ENCODE measurements around the gene ELF5.

Gene ELF5

DNA sequence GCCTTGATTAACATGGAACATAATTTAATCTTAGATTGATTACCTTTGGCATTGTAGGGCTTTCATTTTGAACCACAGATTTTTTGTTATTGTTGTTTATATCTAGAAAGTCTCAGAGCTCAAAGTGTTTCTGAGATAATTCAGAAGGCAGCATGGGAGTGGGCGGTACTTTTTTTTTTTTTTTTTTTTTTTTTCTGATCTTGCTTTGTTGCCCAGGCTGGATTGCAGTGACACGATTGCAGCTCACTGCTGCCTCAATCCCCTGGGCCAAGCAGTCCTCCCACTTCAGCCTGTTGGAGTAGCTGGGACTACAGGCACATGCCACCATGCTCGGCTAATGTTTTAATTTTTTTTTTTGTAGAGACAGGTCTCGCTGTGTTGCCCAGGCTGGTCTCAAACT, 53.3 kb downstream of the ELF5 start:
- peaks cover 70% of the 10 kb centered on the region for H3K36me3 Mint-ChIP-seq
- H3K4me3 Mint-ChIP-seq, result no peak overlapping the region
- no peak for ATAC-seq
- H3K4me1 Mint-ChIP-seq, result peaks cover 7% of the 10 kb centered on the region
- no peaks in the 10 kb centered on the region for H3K9me3 Mint-ChIP-seq
- no peak overlapping the region for H3K27ac Mint-ChIP-seq
- H3K27me3 Mint-ChIP-seq, result no peaks in the 10 kb centered on the region

DNA sequence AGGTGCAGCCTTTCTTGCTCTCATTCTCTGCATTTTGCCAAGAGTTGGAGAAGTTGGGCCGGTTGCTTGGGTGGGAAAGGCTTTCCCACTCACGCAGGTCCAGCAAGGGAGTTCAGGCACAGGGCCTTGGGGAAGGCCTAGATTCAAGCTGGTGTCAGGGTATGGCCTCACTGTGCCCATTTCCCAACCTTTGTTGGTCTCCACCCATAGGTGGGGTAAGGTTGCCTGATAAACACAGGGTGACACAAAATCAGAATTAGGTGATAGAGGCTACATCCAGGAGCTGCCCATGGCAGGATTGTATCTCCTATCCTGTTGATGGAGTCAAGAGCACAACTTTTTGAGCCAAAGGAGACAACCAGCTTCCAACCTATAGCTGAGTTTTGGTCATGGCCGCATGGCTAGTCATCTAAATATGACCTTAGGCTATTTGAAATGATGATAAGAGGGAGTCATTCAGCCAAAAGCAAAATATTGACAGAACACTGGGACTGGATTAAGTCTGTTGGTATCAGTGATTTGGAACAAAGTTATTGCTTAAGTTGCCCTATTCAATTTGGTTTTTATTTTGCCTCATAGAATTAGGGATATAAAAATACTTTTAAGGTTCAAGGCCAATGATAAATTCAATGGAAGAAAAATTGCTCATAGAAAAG, 54.0 kb downstream of the ELF5 start:
- Mint-ChIP-seq H3K27ac (no peak overlapping the region), H3K9me3 (no peaks in the 10 kb centered on the region), H3K4me3 (no peak overlapping the region), H3K4me1 (peaks cover 4% of the 10 kb centered on the region), H3K27me3 (no peaks in the 10 kb centered on the region), H3K36me3 (peaks cover 70% of the 10 kb centered on the region)
- ATAC-seq, result no peak

DNA sequence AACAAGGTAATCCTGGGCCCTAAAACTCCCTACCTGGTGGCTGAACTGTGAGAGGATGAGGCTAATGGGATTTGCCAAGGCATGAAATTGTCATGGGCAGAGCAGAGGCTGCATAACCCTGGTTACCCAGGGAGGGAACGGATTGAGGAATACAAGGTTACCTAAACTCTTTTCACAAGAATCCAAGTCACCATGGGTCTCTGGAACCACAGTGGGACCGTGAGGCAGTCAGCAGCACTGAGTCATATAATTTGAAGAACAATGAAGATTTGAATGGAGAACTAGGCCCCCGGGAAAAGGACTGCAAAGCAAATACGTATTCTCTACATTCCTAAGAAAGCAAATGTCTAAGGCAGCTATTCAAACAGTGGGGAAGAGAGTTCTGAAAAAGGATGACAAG, 55.1 kb downstream of the ELF5 start:
- Mint-ChIP-seq H3K9me3 (no peaks in the 10 kb centered on the region), H3K4me1 (no peaks in the 10 kb centered on the region), H3K27me3 (no peaks in the 10 kb centered on the region), H3K27ac (no peak overlapping the region), H3K4me3 (no peak overlapping the region), H3K36me3 (peaks cover 70% of the 10 kb centered on the region)
- ATAC-seq, result no peak

DNA sequence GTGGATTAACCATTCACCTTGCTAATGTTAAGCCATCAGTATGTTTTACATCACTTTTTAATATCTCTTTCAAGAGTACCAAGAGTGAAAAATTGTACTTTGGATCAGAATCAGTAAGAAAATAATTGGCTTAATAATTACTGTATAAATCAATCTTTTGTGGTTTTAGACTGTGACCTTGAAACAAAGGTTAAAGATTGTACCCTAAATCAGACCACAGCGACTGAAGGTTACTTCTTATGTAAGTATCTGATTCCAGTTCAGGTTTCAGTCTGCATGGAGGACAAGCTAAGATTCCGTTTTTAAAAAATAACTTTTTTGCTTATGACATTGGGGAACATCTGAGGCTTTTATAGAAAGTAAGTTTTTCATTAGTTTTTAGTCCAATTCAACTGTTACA, 56.0 kb downstream of the ELF5 start:
- Mint-ChIP-seq H3K36me3 (peaks cover 68% of the 10 kb centered on the region), H3K4me3 (no peak overlapping the region), H3K27ac (no peak overlapping the region), H3K4me1 (no peaks in the 10 kb centered on the region), H3K27me3 (no peaks in the 10 kb centered on the region), H3K9me3 (no peaks in the 10 kb centered on the region)
- ATAC-seq, result no peak

DNA sequence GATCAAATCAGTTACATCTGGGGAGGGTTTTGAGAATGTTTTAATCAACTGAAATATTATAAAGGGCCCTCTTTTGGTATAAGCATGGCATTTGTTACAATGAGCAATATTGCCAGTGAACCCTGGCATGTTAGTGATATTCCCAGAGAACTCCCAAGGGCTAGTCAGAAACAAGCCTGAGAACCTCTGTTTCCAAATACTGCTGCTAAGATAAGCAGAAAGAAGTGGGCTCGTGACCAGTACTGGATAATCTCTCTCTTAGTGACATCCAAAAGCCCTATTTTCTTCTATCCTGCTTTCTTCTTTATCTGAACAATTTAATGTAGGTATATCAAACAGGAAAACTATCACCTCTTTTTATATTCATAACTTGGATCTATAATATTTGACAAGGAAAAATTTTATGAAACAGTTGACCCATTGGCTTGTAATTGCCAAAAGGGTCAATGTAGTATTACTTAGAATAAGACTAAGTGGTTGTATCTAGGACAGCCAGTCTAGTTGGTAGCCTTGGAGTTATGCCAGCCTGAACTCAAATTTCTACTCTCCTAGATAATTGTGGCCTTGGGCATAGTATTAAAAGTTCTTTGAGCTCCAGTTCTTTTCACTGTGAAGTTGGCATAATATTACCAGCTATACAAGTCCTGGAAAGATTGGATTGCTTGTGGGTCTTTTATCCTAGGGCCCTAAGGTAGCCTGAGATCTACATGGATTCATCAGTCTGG, 59.1 kb downstream of the ELF5 start:
- Mint-ChIP-seq H3K9me3 (no peaks in the 10 kb centered on the region), H3K4me3 (no peak overlapping the region), H3K4me1 (peaks cover 6% of the 10 kb centered on the region), H3K36me3 (peaks cover 63% of the 10 kb centered on the region), H3K27ac (no peak overlapping the region), H3K27me3 (no peaks in the 10 kb centered on the region)
- ATAC-seq, result no peak

DNA sequence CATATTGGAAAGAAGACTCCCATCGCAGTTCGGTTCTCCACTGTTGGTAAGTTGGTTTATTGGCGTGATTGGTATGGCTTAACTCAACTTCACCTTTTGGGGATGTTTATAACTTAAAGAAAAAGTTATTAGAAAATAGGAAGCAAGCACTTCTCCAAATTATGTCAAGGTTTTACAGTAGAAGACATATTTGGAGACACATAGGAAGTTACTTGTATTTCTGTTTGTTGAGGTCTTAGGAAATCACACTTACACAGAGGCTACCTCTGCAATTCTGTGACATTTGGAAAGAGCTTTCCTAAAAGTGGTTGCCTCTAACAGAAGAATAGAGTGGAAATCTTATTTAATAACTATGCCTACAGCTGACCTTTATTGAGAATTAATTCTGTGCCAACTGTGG, 62.5 kb downstream of the ELF5 start:
- no peaks in the 10 kb centered on the region for H3K27me3 Mint-ChIP-seq
- H3K27ac Mint-ChIP-seq, result no peak overlapping the region
- H3K9me3 Mint-ChIP-seq, result no peaks in the 10 kb centered on the region
- H3K4me1 Mint-ChIP-seq, result peaks cover 37% of the 10 kb centered on the region
- no peak overlapping the region for H3K4me3 Mint-ChIP-seq
- H3K36me3 Mint-ChIP-seq, result peaks cover 52% of the 10 kb centered on the region
- no peak for ATAC-seq

DNA sequence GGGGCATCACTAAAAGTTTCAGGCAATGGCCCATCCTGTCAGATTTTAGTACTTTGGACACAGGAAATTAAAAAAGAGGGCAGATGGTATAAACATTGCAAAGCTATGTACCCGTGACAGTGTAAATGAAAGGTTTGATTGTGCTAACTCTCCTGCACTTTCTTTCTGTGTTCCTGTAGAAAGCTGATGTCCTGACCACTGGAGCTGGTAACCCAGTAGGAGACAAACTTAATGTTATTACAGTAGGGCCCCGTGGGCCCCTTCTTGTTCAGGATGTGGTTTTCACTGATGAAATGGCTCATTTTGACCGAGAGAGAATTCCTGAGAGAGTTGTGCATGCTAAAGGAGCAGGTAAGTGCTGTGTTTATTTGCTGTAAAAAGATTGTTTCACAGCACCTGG, 64.6 kb downstream of the ELF5 start:
- H3K9me3 Mint-ChIP-seq, result no peaks in the 10 kb centered on the region
- H3K27ac Mint-ChIP-seq, result peak overlapping the region; percentile 54
- no peak overlapping the region for H3K4me3 Mint-ChIP-seq
- H3K27me3 Mint-ChIP-seq, result no peaks in the 10 kb centered on the region
- ATAC-seq, result peak; percentile 45
- peaks cover 58% of the 10 kb centered on the region for H3K4me1 Mint-ChIP-seq
- H3K36me3 Mint-ChIP-seq, result peaks cover 39% of the 10 kb centered on the region

DNA sequence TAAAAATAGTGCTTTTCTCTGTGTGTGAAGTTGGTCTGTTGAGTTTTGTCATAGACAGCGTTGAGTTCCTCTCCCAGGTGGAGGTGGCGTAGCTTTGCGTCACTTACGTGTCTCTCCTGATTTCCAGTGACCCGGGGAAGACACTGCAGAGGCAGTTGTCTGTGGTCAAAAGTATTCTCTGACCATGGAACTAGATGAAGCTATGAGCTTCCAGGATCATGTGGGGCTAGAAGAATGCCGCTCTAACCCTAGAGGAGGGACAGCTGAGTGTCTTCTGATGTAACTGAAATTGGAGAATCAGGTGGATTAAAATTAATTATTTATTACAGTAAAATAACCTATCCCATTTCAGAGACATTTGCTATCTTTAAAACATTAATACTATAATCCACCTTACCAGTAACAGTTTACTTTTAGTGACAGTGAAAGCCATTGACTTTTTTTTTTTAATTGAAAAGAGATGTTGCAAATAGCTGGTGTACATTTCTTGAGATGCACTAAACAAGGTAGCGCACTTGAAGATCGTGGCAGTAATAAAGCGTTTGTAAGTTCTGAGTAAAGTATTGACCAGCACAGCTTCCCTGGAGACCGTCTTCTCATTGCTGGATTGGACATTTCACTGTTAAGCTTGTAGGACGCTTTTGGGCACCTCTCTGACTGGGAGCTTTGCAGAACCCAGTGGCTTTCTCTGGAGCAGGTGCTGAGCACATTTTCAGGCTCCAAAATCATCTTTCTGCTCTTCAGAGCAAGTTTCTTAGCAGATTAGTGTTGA, 65.2 kb downstream of the ELF5 start:
- Mint-ChIP-seq H3K27me3 (no peaks in the 10 kb centered on the region), H3K36me3 (peaks cover 33% of the 10 kb centered on the region), H3K27ac (peak overlapping the region; percentile 54), H3K4me1 (peaks cover 64% of the 10 kb centered on the region), H3K4me3 (no peak overlapping the region), H3K9me3 (no peaks in the 10 kb centered on the region)
- ATAC-seq, result no peak

DNA sequence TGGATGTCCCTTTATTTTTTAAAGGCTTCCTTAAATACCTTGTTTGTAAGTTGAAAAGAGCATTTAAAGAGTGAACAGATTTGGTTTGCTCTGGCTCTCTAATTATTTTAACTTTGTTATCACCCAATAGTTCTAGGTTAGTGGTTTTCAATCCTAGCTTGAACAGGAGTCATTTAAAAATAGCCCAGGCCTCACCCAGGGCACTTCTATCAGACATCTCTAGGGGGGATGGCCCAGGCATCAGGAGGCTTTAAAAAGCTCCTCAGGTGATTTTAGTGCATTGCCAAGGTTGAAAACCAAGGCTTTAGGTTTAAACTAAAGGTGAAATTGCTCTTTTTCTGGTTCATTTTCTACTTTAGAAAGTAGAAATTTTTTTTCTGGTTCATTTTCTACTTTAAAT, 66.5 kb downstream of the ELF5 start:
- H3K27me3 Mint-ChIP-seq, result no peaks in the 10 kb centered on the region
- peaks cover 29% of the 10 kb centered on the region for H3K36me3 Mint-ChIP-seq
- ATAC-seq, result no peak
- no peak overlapping the region for H3K4me3 Mint-ChIP-seq
- H3K27ac Mint-ChIP-seq, result no peak overlapping the region
- peaks cover 76% of the 10 kb centered on the region for H3K4me1 Mint-ChIP-seq
- H3K9me3 Mint-ChIP-seq, result no peaks in the 10 kb centered on the region

DNA sequence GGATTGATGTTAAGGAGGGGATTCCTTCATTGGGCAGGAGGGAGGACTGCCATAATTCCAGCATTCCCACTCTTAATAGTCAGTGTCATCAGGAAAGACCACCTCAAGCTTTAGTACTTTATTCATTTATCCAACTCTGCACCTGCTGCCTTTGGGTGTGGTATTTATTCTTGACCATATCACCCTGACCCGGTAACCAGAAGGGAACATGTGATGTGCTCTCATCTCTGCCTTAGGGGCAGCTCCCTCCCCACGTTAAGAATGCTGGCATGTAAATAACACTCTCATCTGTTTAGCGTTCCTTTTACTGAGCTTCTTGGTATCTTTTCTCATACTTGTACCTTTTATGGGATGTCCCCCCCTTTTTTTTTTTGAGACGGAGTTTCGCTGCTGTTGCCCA, 67.2 kb downstream of the ELF5 start:
- no peaks in the 10 kb centered on the region for H3K27me3 Mint-ChIP-seq
- peaks cover 27% of the 10 kb centered on the region for H3K36me3 Mint-ChIP-seq
- H3K4me3 Mint-ChIP-seq, result no peak overlapping the region
- ATAC-seq, result no peak
- no peak overlapping the region for H3K27ac Mint-ChIP-seq
- peaks cover 79% of the 10 kb centered on the region for H3K4me1 Mint-ChIP-seq
- no peaks in the 10 kb centered on the region for H3K9me3 Mint-ChIP-seq

DNA sequence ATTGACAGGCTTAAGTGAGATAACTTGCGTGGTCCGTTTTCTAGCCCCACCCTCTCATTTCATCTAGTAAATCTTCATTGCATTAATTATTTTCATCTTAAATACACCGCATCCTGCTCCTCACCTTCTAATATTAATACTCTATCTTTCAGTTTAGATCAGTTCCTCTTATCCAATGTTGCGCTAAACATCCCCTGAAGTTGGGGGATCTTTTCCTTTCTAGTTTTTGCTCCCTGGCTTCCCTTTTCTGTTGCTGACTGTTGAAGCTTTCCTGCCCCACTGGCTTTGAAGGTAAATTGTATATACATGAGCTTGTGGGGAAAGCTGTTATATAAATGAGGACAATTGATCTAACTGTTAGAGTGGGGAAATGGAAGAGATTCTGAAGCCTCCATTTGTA, 67.6 kb downstream of the ELF5 start:
- peaks cover 29% of the 10 kb centered on the region for H3K36me3 Mint-ChIP-seq
- H3K27ac Mint-ChIP-seq, result no peak overlapping the region
- H3K4me1 Mint-ChIP-seq, result peaks cover 83% of the 10 kb centered on the region
- no peak for ATAC-seq
- H3K9me3 Mint-ChIP-seq, result no peaks in the 10 kb centered on the region
- H3K4me3 Mint-ChIP-seq, result no peak overlapping the region
- no peaks in the 10 kb centered on the region for H3K27me3 Mint-ChIP-seq

DNA sequence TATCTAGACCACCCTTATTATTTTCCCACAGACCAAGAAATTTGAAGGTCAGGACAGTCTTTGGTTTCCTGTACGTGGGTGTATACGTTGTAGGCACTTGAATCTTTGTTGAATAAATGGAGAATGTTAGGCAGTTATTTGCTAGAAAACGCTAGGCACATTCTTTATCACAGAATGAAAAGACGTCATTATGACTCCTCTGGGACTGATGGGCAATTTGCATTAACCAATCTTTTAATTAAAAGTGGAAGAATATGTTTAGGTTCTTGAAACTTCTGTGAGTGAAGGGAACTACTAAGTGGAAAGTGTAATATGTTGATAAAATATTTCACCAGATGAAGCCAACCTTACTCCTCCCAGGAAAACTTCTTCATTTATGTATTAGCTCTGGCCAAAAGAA, 69.2 kb downstream of the ELF5 start:
- ATAC-seq, result no peak
- no peak overlapping the region for H3K27ac Mint-ChIP-seq
- peaks cover 17% of the 10 kb centered on the region for H3K36me3 Mint-ChIP-seq
- H3K27me3 Mint-ChIP-seq, result no peaks in the 10 kb centered on the region
- H3K4me1 Mint-ChIP-seq, result peaks cover 92% of the 10 kb centered on the region
- no peak overlapping the region for H3K4me3 Mint-ChIP-seq
- H3K9me3 Mint-ChIP-seq, result no peaks in the 10 kb centered on the region

DNA sequence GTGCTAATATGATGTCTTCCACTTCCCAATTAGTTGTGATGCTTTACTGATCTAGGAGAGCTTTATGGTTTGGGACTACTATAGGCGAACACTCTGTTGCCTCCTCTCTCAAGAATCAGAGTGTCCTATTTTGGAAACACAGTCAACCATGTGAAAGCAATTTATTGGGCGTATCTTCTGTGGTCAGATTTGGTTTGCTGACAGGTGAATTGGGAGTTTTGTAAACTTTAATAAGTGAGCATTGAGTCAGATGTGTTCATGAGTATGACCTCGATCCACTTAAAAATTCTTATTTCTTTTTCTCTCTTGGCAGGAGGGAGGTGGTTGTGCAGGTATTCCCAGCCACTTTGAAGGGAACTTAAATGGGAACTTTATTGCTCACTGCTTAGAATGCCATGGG, 70.5 kb downstream of the ELF5 start:
- Mint-ChIP-seq H3K27me3 (no peaks in the 10 kb centered on the region), H3K4me1 (peaks cover 81% of the 10 kb centered on the region), H3K4me3 (peak overlapping the region; percentile 2), H3K36me3 (peaks cover 17% of the 10 kb centered on the region), H3K9me3 (no peaks in the 10 kb centered on the region), H3K27ac (no peak overlapping the region)
- ATAC-seq, result no peak

DNA sequence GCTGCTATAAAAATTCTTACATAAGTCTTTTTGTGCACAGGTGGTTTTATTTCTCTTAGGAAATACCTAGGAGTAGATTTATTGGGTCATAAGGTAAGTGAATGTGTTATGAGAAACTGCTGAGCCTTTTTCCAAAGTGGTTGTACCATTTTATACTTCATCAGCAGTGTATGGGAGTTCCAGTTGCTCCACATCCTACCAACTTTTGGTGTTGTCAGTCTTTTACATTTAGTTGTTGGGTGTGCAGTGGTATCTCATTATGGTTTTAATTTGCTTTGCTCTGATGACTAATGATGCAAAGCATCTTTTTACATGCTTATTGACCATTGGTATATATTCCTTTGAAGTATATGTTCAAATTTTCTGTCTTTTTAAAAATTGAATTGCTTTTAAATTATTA, 71.8 kb downstream of the ELF5 start:
- H3K27ac Mint-ChIP-seq, result no peak overlapping the region
- H3K9me3 Mint-ChIP-seq, result no peaks in the 10 kb centered on the region
- H3K4me3 Mint-ChIP-seq, result no peak overlapping the region
- no peak for ATAC-seq
- peaks cover 11% of the 10 kb centered on the region for H3K36me3 Mint-ChIP-seq
- H3K4me1 Mint-ChIP-seq, result peaks cover 68% of the 10 kb centered on the region
- no peaks in the 10 kb centered on the region for H3K27me3 Mint-ChIP-seq

DNA sequence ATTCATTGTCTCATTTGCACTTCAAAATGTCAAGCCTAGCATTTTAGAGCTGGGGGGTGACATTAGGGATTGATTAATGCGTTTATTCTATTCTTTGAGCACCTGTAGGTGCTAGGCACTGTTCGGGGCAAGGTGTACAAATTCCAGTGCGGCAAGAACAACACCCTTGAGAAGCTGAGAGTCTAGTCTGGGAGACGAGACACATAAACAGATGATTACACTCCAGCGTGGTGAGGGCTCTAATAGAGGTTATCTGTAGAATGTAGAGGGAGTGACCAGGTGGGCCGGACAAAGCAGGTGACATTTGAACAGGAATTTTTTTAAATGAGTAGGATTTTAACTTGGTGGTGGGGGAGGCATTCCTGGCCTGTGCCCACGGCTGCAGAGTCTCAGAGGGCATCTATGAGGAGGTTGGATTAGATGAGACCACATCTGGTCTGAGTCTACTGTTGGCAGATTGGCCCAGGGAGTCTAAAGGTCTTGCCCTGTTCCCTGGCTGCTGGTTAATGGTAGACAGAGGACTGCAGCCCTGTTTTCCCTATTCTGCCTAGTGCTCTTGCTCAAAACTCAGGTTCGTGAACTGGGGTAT, 73.9 kb downstream of the ELF5 start:
- no peaks in the 10 kb centered on the region for H3K27me3 Mint-ChIP-seq
- H3K4me3 Mint-ChIP-seq, result peak overlapping the region; percentile 90
- no peaks in the 10 kb centered on the region for H3K9me3 Mint-ChIP-seq
- H3K27ac Mint-ChIP-seq, result peak overlapping the region; percentile 97
- peaks cover 11% of the 10 kb centered on the region for H3K36me3 Mint-ChIP-seq
- peaks cover 55% of the 10 kb centered on the region for H3K4me1 Mint-ChIP-seq
- ATAC-seq, result no peak

All from stimulated activated memory B cell treated with anti-CD40 and anti-IgM and Interleukin-4, amounts not matched to agents 10 μg/mL and 1 μg/mL and 100 μg/mL, for 72 hours (primary cell).